ENCODE measurements around the gene AKR1A1.

Gene AKR1A1

GRCh38 chr1:45604239-45604638, 53.6 kb downstream of the AKR1A1 start:
- in situ Hi-C loops (cut with HindIII; ENCODE audit: low sequenced_read_pairs) = no loop called here
- no peak for DNase-seq (ENCODE audit: low read depth, low spot score)

GRCh38 chr1:45607404-45608074, 56.9 kb downstream of the AKR1A1 start:
- H3K4me3 ChIP-seq (ENCODE audit: low read depth, low read length) = no peak overlapping the region
- DNase-seq (ENCODE audit: low read depth, low spot score) = no peak
- in situ Hi-C loops (cut with HindIII; ENCODE audit: low sequenced_read_pairs) = no loop called here
- TF ChIP-seq CTCF (IDR thresholded peaks at IDR 0.05; ENCODE audit: low read depth, low read length) = no peak

More at GRCh38 chr1:45604239-45604638, 53.6 kb downstream of the AKR1A1 start:
- no peak for TF ChIP-seq CTCF (IDR thresholded peaks at IDR 0.05; ENCODE audit: low read depth, low read length)
- no peak overlapping the region for H3K4me3 ChIP-seq (ENCODE audit: low read depth, low read length)

DNA sequence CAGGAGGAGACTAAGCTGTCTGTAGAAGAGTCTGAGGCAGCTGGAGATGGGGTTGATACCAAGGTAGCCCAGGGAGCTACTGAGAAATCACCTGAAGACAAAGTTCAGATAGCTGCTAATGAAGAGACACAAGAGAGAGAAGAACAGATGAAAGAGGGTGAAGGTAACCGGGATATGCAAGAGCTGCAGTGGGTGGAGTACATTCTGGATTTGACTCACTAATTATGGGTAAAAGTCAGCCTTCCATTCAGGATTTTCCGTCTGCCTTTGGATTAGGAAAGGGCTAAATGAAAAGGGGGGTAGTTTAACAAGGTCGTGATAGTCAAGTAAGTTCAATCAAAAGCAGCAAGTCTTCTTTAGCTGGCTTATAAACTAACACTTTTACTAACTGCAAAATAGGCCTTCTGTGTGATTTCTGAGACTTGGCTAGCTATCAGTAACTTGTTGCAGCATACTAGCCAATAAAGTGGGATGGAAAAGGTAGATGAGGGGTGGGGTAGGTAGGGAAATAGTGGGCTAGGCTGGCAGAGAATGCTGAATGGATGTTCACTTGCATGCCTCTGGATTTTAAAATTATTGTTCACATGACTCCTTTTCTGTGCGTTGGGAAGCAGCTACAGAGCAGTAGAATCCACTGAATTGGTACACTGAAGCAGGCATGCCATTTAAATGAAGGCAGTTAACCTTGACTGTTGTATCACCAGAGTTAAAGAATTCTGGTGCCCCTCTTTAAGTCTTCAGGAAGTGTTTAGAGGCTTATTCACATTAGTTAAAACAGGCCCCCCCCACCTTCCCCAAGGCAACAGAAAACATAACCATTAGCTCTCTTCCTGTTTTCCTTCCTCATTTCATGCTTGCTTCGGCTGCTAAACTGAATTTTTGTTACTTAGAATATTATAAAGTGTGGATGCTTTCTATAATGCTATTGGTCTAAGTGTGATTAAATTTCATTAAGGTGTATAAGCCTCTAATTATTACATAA, 57.8 kb downstream of the AKR1A1 start:
- no peak for DNase-seq (ENCODE audit: low read depth, low spot score)
- in situ Hi-C loops (cut with HindIII; ENCODE audit: low sequenced_read_pairs) = no loop called here

GRCh38 chr1:45610589-45611226, 60.1 kb downstream of the AKR1A1 start:
- TF ChIP-seq CTCF (IDR thresholded peaks at IDR 0.05; ENCODE audit: low read depth, low read length) = no peak
- DNase-seq (ENCODE audit: low read depth, low spot score) = no peak
- in situ Hi-C loops (cut with HindIII; ENCODE audit: low sequenced_read_pairs) = no loop called here
- H3K4me3 ChIP-seq (ENCODE audit: low read depth, low read length) = no peak overlapping the region

More for the DNA sequence above, 57.8 kb downstream of the AKR1A1 start:
- no peak overlapping the region for H3K4me3 ChIP-seq (ENCODE audit: low read depth, low read length)
- TF ChIP-seq CTCF (IDR thresholded peaks at IDR 0.05; ENCODE audit: low read depth, low read length) = no peak

- H3K4me3 ChIP-seq (ENCODE audit: low read depth, low read length) = no peak overlapping the region
- TF ChIP-seq CTCF (IDR thresholded peaks at IDR 0.05; ENCODE audit: low read depth, low read length) = no peak
- in situ Hi-C loops (cut with HindIII; ENCODE audit: low sequenced_read_pairs) = no loop called here
- no peak for DNase-seq (ENCODE audit: low read depth, low spot score)
These were observed 62.4 kb downstream of the AKR1A1 start for GRCh38 chr1:45612941-45613579.

DNA sequence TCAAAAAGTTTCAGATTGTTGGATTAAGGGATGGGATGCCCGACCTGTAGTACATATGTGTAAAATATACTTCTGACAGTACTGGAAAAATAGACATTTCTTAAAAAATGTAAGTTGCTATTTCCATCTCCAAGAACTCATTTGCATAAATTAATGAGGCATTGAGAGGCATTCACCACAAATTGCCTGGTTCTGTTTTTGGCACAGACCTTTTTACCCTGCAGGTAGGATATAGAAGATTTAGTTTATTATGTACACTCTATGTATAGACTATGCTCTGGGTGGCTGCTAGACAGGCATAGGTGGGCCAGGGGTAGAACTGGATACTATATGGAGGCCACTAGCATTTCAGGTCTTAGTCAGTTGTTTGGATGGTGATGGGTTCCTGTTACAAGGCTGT, 65.3 kb downstream of the AKR1A1 start:
- in situ Hi-C loops (cut with HindIII; ENCODE audit: low sequenced_read_pairs) = no loop called here
- no peak for DNase-seq (ENCODE audit: low read depth, low spot score)
- no peak overlapping the region for H3K4me3 ChIP-seq (ENCODE audit: low read depth, low read length)
- no peak for TF ChIP-seq CTCF (IDR thresholded peaks at IDR 0.05; ENCODE audit: low read depth, low read length)

Measured in astrocyte of the spinal cord (primary cell).